KBM-7 (cell line): ENCODE results near the gene ZNF736.
A peak's percentile ranks its signal among the peaks of the same experiment; 100 is the strongest.
"Not testable (repeated sequence)": the region's sequence is repeated elsewhere in the genome, so short reads cannot be mapped to it uniquely, and the experiment has no call there.

Experiments
- DNase-seq: peaks from one replicate; pipeline ENCODE4 v3.0.0-alpha.2; 2015
- in situ Hi-C: fragments of 300-500 bp; cut with MboI; formaldehyde crosslinking; loops from 2 replicates; pipeline ENCODE4 v1.14.3; 2020; ENCODE audit warnings: low sequenced_read_pairs, low pct_unique_long_range_greater_than_20kb, mixed read lengths

Gene ZNF736

DNA sequence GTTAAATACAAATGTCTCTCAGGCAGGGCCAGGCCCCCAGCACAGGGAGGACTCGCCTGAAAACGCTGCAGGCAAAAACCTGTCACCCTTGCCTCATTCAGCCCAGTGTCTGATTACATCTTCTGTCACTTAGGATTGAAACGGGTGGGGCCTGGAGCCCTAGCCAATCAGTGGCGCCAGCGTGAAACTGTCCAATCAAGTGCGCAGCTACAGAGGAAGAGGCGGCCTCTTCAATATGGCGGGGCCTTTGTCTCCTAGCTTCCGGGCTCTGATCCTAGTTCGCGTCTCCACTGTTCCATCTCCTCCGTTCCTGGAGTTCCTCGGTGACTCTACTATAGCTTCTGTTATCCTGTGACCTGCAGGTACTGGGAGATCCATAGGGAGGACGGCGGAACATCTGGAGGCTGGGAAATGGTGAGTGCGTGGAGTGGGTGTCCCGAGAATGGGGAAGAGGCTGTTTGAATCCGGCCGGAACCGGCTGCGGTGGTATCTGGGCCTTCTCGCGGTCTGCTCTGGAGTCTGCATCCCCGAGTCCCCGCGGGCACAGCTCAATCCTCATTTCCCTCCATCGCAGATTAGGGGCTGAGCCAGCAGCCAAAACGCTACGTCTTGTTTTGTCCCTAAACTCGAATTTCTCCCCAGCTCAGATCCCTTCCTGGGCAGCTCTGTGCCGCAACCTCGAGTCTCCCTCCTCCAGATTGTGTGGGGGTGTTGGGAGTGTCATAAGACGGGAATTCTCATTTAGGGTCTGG lies at the start of gene ZNF736:
Gene ZNF736, plus strand, starts transcription at position 222 of the 752 bp plus-strand sequence. Its CDS starts 190 bp downstream, at position 412.
- peak; percentile 94 for DNase-seq
- in situ Hi-C loops, result no loop called here

DNA sequence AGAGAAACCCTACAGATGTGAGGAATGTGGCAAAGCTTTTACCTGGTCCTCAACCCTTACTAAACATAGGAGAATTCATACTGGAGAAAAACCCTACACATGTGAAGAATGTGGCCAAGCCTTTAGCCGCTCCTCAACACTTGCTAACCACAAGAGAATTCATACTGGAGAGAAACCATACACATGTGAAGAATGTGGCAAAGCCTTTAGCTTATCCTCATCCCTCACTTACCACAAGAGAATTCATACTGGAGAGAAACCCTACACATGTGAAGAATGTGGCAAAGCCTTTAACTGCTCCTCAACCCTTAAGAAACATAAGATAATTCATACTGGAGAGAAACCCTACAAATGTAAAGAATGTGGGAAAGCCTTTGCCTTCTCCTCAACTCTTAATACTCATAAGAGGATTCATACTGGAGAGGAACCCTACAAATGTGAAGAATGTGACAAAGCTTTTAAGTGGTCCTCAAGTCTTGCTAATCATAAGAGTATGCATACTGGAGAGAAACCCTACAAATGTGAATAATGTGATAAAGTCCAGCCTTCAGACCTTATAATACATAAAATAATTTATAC lies 47.3 kb upstream of the ZNF736 start:
- in situ Hi-C loops, result no loop called here
- DNase-seq, result no peak

DNA sequence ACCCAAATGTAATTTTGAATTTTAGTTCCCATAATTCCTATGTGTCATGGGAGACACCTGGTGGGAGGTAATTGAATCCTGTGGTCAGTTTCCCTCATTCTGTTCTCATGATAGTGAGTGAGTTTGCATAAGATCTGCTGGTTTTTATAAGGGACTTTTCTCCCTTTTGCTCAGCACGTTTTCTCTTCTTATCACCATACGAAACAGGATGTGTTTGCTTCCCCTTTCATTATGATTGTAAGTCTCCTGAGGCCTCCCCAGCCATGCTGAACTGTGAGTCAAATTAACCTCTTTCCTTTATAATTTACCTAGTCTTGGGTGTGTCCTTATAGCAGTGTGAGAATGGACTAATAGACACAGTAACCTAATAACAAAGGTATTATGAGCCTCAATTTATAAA lies 36.1 kb upstream of the ZNF736 start:
- in situ Hi-C loops, result no loop called here
- no peak for DNase-seq

DNA sequence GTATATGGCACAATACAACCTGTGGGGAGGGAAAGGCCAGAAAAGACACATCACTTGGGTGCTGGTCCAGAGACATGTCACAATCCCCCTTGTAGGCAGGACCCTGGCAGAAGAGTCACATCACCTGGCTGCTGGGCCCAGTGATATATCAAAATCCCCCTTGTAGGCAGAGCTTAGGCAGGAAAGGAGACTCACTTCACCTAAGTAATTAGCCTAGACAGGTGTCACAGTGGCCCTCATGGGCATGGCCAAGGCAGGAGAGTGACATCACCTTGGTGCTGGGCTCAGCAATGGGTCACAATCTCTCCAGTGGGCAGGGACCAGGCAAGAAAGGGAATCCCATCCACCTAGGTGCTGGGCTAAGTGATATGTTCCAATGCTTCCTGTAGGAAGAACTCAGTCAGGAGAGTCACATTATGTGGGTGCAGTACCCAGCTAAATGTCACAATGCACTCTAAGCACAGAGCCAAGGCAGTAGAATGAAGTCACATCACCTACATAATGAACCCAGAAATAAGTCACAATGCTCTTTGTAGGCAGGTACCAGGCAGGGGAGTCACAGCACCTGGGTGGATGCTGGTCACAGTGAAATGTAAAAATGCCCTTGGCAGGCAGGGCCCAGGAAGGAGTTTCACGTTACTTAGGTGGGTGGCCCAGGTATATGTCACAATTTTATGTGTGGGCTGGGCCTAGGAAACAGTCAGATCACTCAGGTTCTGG lies 18.9 kb upstream of the ZNF736 start:
- in situ Hi-C loops, result no loop called here
- no peak for DNase-seq

DNA sequence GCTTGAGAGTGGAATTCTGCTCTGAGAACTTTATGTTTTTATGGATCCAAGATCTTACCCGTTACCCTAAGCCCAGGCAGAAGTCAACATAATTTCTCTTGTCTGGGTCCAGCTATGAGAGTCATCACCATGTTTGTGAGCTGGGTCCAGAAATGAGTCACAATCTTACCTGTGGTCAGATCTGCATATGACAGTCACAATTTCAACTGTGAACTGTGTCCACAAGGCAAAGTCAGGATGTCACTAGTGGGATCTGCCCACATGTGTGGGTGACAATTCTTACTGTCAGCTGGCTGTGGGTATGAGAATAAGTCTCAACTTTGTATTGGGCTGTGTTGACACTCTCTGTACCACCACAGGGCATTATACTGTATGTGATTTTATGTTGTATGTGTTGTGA lies 16.3 kb upstream of the ZNF736 start:
- in situ Hi-C loops, DNase-seq: not testable (repeated sequence)

DNA sequence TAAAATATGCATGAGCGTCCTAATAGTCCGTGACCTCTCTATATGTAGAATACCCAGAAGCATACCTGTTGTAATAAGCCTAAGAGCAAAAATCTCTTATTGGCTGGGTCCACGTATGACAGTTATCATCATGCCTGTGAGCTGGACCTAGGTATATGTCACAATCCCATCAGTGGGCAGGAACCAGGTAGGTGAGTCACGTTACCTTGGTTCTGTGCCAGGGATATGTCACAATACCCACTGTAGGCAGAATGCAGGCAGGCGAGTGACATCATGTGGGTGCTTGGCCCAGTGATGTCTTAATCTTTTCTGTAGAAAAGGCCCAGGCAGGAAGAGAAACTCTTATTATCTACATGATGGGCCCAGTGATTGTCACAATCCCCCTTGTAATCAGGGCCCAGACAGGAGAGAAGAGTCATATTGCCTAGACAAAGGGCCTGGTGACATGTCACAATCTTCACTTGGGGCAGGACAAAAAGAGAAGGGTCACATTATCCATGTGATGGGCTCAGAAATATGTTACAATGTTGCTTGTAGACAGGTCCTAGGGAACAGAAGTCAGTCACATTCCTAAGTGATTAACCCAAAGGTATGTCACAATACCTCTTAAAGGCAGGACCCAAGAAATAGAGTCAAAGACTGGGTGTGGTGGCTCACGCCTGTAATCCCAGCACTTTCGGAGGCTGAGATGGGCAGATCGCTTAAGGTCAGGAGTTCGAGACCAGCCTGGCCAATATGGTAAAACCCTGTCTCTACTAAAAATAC lies 12.9 kb upstream of the ZNF736 start:
- in situ Hi-C loops, result no loop called here

DNA sequence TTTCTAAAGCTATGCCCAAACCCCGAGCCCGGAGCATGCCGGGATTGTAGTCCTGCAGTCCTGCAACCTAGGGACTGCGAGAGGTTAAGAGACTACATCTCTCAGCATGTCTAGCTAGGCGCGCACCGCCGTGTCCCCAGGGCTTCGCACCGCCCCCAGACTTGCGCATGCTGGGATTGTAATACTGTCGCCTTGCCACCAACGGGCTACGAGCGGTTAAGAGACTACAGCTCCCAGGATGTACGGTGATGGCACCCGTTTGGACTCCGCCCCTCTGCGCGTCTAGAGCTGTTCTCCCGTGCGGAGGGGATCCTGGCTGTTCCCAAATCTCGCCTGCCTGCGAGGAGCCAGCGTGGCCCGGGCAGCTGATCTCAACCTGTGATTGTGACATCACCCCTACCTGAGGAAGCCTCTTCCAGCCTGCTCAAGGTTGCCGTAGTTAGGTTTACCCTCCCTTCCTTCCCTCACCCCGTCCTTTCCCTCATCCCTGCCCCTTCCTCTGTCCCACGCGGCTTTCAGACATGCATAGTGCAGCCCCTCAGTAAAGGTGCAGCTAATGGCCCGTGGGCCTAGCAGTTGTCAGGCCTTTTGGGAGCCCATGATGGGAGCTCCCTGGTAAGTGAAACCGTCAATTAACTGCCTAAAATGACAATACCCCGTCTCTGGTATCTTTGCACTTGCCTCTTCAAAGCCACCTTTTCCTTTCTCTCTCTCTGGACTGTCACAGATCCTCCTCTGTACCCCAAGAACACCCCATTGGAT lies 6.3 kb upstream of the ZNF736 start:
- no peak for DNase-seq
- in situ Hi-C loops, result no loop called here

More for the DNA sequence above, 12.9 kb upstream of the ZNF736 start:
- DNase-seq, result no peak

DNA sequence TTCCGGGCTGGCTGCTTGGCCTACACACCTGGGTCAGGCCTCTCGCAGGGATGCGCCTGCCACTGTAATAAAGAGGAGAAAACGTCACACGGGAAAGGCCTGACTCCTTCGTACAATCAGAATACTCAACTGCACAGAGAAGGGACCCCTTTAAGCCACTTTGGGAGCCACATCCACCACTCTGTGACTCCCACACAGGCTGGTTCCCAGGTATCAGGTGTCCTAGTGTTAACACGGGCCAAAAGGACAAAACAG lies 5.8 kb upstream of the ZNF736 start:
- DNase-seq, result no peak
- in situ Hi-C loops, result no loop called here

DNA sequence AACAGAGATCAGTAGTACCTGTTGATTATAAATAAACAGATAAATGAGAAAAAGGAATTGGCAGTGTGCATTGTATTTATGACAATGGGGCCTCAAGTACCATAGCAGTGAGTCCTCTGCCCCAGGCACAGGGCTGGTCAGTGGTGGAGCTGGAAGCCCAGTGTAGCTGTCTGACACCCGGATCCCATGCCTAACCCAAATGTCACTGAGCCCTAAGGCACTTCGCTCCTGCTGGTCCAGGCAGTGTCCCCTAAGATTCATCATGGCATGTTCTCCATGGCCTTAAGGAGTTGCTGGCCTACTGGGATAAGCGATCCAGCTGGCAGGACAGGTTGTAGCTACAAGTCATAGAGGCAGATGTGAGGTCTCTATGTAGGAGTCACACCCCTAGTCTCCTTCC lies 3.3 kb upstream of the ZNF736 start:
- DNase-seq, result no peak
- in situ Hi-C loops, result no loop called here

DNA sequence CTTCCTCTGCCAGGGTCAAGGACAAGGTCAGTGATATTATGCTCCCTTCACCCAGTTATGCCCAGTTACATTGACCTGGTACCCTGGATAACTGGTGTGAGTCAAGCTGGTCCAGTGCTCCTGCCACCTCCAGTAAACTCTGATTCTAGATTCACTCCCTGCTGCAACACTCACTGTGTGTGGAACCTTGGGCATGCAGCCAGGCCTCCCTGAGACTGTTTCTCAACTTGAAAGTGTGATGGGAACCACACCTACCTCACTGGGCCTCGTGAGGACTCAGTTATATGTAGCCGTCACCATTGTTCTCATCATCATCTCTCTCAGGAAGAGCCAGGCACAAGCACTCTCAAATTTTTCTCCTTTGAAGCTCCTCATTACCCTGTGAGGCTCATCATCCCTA lies 935 bp upstream of the ZNF736 start:
- no peak for DNase-seq
- in situ Hi-C loops, result no loop called here

DNA sequence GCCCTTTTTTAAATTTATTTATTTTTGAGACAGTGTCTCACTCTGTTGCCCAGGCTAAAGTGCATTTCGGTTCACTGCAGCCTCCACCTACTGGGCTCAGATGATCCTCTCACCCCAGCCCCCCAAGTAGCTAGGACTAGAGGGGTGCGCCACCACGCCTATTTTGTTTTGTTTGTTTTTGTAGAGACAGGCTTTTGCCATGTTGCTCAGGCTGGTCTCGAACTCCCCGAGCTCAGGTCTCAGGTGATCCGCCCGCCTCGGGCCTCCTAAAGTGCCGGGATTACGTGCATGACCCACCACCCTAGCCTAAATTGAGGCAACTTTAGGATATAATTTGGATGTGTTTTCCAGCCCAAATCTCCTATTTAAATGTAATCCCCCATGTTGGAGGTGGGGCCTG lies 805 bp downstream of the ZNF736 start:
- in situ Hi-C loops, result no loop called here
- DNase-seq, result no peak

DNA sequence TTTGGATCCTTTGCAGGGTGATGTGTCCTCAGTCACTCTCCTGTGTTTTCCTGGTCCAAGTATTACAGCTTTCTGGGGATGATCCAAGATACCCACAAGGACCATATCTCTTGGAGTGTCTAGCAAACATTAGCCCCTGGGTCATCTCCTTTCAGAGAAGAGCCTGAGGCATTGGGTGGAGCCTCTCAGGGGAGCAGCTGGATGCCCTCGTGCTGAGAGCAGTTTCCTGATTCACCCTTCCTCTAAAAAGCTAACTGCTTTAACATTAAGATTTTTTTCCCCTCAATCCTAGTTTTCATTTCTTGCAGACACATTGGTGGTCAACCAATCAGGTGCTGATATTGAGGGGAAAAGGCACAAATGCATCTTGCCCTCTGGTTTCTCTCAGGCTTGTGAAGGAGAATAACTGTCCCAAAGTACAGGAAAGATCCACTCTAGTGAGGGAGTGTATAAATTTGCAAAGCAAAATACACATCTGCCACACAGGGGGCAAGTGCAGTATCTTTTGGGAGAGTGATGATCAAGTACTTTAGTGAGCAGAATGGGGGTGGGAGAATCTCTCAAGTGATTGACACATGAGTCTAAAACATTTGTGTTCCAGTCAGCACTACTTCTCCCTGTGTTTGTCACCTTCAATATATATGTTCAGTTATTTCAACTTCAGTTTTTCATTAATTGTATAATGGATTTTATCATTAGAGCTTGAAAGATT lies 2.4 kb downstream of the ZNF736 start:
- DNase-seq, in situ Hi-C loops: not testable (repeated sequence)

DNA sequence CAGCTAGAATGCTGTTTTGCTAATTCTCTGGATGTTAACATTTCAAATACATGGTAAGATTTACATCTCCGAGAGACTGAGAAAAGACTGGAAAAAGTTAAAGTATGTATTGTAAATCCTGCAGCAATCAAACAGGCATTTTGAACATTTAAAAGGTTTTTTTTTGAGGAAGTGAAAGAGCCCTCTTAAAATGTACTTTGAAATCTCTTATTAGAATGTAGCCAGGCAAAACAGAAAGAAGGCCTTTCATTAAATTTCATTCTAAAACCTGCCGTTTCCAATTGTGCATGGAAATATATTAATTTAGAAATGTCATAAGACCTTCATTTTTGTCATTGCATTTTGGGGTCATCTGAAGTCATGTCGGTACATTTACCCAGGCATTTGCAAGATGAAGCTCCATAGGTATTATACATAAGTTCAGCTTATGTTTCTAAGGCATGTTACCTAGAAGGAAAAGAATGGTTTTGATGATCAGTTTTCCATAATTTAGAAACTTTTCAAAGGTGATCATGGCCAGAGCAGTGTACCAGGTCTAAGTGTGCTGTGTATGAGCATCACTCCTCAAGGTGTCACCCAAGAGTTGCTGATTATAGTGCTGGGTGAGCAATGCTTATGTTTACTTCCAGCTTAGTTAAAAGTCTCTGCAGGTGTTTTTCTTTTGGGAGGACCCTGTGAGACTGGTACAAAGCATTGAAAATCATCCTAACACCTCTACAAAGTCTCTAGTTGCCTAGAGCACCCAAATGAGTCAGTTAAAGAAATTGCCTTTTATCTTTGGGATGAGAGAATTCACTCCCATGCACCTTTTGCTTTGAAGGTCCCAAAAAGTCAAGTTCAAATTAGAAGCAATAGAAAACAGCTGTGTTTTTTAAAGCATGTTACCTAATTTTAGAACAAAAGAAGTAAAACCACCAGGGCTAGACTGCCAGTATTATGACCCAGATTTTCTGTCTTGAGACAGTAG lies 7.1 kb downstream of the ZNF736 start:
- in situ Hi-C loops, result no loop called here
- DNase-seq, result no peak

DNA sequence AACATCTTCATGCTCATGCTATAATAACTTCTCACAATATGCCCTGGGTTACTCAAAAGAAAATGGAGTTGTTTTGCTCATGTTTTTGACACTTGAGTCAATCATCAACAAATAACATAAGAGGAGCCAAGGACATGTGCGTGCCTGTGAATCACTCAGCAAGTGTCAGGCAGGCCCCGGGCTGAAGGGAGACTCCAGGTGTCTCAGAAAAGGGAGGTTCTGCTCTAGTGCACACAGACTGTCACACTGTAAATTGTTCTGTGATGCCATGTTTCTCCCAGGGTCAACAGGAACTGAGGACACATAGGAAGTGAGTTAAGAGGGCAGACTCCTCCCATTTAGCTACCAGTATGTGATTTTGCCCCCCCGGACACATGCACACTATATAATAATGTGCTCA lies 10.4 kb downstream of the ZNF736 start:
- DNase-seq, result peak; percentile 41
- in situ Hi-C loops, result not testable (repeated sequence)

DNA sequence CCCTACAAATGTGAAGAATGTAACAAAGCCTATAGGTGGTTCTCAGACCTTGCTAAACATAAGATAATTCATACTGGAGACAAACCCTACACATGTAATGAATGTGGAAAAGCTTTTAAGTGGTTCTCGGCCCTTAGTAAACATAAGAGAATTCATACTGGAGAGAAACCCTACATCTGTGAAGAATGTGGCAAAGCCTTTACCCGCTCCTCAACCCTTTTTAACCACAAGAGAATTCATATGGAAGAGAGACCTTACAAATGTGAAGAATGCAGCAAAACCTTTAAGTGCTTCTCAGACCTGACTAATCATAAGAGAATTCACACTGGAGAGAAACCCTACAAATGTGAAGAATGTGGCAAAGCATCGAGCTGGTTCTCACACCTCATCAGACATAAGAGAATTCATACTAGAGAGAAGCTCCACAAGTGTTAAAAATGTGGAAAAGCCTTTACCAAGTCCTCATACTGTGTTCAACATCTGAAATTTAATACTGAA lies 35.0 kb downstream of the ZNF736 start:
- in situ Hi-C loops, result not testable (repeated sequence)
- DNase-seq, result peak; percentile 5

DNA sequence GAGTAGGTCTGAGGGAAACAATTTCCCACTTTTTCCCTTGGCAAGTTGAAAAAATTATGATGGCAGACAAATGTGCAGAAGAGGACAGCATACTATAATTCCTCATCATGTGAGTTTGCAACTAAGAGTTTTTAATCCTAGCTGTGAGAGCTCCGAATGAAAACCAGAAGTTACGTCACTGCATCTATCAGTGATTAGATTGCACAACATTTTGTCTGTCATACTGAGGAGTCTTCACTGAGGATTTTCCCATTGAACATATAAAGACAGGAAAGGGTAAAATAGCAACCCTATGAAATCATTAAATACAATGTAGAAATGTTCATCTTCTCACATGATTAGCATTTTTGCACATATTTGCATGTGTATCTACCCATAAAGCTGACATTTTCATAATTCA lies 45.8 kb downstream of the ZNF736 start:
- in situ Hi-C loops, result no loop called here
- no peak for DNase-seq

DNA sequence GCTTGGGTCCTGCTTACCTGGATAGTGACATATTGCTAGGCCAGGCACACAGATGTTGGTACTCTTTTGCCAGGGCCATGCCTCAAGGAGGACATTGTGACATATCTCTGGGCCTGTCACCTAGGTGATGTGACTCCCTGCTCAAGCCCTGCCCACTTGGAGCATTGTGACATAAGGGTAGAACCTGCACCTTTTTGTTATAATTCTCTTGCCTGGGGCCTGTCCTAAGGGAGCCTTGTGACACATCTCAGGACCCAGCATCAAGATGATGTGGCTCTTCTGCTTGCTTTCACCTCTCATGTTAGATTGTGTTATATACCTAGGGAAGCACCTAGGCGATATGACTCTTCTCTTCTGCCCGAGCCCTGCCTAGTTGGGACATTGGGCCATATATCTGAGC lies 57.4 kb downstream of the ZNF736 start:
- DNase-seq, result no peak
- in situ Hi-C loops, result no loop called here
